DOHH2 (cell line): ENCODE measurements around the gene RNF217.

Experiments
- CTCF ChIP-seq: fragments of 200-600 bp; sonication (generic); IDR thresholded peaks from one replicate; pipeline ENCODE4 v1.5.1; 2014; ENCODE audit warnings: antibody characterized with exemption, mild to moderate bottlenecking, low read depth, low read length; ENCODE audit not compliant: poor library complexity, severe bottlenecking
- EZH2phosphoT487 ChIP-seq: fragments of 200-600 bp; sonication (generic); IDR thresholded peaks from 2 replicates; pipeline ENCODE4 v1.6.1; 2017; ENCODE audit warnings: borderline replicate concordance, mild to moderate bottlenecking, antibody characterized with exemption, low read length, moderate library complexity, mixed read lengths

GRCh38 chr6:125078602-125079321, 116.5 kb downstream of the RNF217 start:
- TF ChIP-seq CTCF (no peak), EZH2phosphoT487 (no peak)
